Cardiac muscle cell (in vitro differentiated cells and primary cell): ENCODE data around the gene PPIP5K2. TPM values are rescaled to one million over a fixed set of nuclear protein-coding genes. Genes with fewer than 3 reads are reported as not detected.
"Not testable (repeated sequence)": the region's sequence is repeated elsewhere in the genome, so short reads cannot be mapped to it uniquely, and the experiment has no call there.

Experiments
- DNase-seq, 2 donors: peaks; one replicate each; pipeline versions ENCODE4 v3.0.0 to v3.0.0-alpha.2; 2010 to 2017; ENCODE audit warnings: low read depth in 1 of 2, low spot score in 1 of 2
- H3K27ac ChIP-seq: fragments of 200-600 bp; sonication (generic); 2 replicates; pipeline ENCODE4 v1.5.1; 2016
- H3K27me3 ChIP-seq: fragments of 200-600 bp; sonication (generic); 2 replicates; pipeline ENCODE4 v1.6.0; 2016; ENCODE audit warnings: control low read depth
- H3K36me3 ChIP-seq: fragments of 200-600 bp; sonication (generic); 2 replicates; pipeline ENCODE4 v1.5.1; 2016; ENCODE audit warnings: control low read depth
- H3K4me1 ChIP-seq: fragments of 200-600 bp; sonication (generic); 2 replicates; pipeline ENCODE4 v1.8.1; 2017; ENCODE audit warnings: low read depth, mild to moderate bottlenecking, mixed run types
- H3K4me3 ChIP-seq: fragments of 200-600 bp; sonication (generic); 2 replicates; pipeline ENCODE4 v1.5.1; 2016; ENCODE audit warnings: mild to moderate bottlenecking
- H3K9me3 ChIP-seq: fragments of 200-600 bp; sonication (generic); 2 replicates; pipeline ENCODE4 v1.5.1; 2017; ENCODE audit warnings: low read depth, mild to moderate bottlenecking, control low read depth
- CTCF ChIP-seq: IDR thresholded peaks from 2 replicates; pipeline ENCODE4 v1.5.1; 2012; ENCODE audit warnings: low read depth, mild to moderate bottlenecking, low read length
- polyA plus RNA-seq: library from polyadenylated mRNA; unstranded; fragments of >200 nt; fragmentation: Nextera tagmentation; extraction: Ambion mirVana; gene quantifications from 2 replicates; pipeline ENCODE4 v1.2.1, GENCODE V29; 2016
- total RNA-seq: library from RNA; depleted of rRNA; stranded (reverse); fragments of >200 nt; gene quantifications from 2 replicates; pipeline ENCODE4 v1.2.3, GENCODE V29; 2016

The PPIP5K2 gene
- total RNA-seq (15.5 and 28.2 TPM in 2 replicates), polyA plus RNA-seq (27.6 and 42.1 TPM in 2 replicates)

- no peak for TF ChIP-seq CTCF
- DNase-seq = peak; percentile 97 to 99
- H3K36me3 ChIP-seq = no peaks in the 10 kb centered on the region
- H3K4me3 ChIP-seq = peak within 1 kb of the TSS; percentile 84
- peaks cover 14% of the 10 kb centered on the region for H3K4me1 ChIP-seq
- H3K27me3 ChIP-seq = no peaks in the 10 kb centered on the region
- peak within 1 kb of the TSS; percentile 98 for H3K27ac ChIP-seq
- no peaks in the 10 kb centered on the region for H3K9me3 ChIP-seq
These were observed at the start of gene PPIP5K2, which contains the start of gene GIN1 for GRCh38 chr5:103119765-103120606. Gene PPIP5K2 (plus strand): TSS chr5:103120301. CDS start chr5:103129590, 9,289 bp downstream. Gene GIN1 (minus strand): TSS chr5:103120138. CDS start chr5:103108707, 11,431 bp downstream.

GRCh38 chr5:103073500-103073899 is 46.6 kb upstream of the PPIP5K2 start:
- H3K4me3 ChIP-seq, DNase-seq, H3K27ac ChIP-seq, H3K4me1 ChIP-seq, H3K36me3 ChIP-seq, H3K27me3 ChIP-seq, H3K9me3 ChIP-seq: not testable (repeated sequence)

- H3K36me3 ChIP-seq = no peaks in the 10 kb centered on the region
- H3K4me1 ChIP-seq = no peaks in the 10 kb centered on the region
- no peak for DNase-seq
- no peaks in the 10 kb centered on the region for H3K9me3 ChIP-seq
- H3K4me3 ChIP-seq = no peak overlapping the region
- TF ChIP-seq CTCF = no peak
- no peak overlapping the region for H3K27ac ChIP-seq
- no peaks in the 10 kb centered on the region for H3K27me3 ChIP-seq
These were observed 44.7 kb upstream of the PPIP5K2 start for GRCh38 chr5:103075442-103075841.

GRCh38 chr5:103079796-103080195 is 40.3 kb upstream of the PPIP5K2 start:
- no peak overlapping the region for H3K27ac ChIP-seq
- H3K27me3 ChIP-seq = no peaks in the 10 kb centered on the region
- H3K9me3 ChIP-seq = no peaks in the 10 kb centered on the region
- no peaks in the 10 kb centered on the region for H3K4me1 ChIP-seq
- no peaks in the 10 kb centered on the region for H3K36me3 ChIP-seq
- H3K4me3 ChIP-seq = no peak overlapping the region
- no peak for TF ChIP-seq CTCF
- DNase-seq = no peak

GRCh38 chr5:103086547-103086946 is 33.6 kb upstream of the PPIP5K2 start:
- no peaks in the 10 kb centered on the region for H3K4me1 ChIP-seq
- no peaks in the 10 kb centered on the region for H3K27me3 ChIP-seq
- DNase-seq = no peak
- H3K4me3 ChIP-seq = no peak overlapping the region
- H3K9me3 ChIP-seq = no peaks in the 10 kb centered on the region
- no peak overlapping the region for H3K27ac ChIP-seq
- peaks cover 8% of the 10 kb centered on the region for H3K36me3 ChIP-seq
- TF ChIP-seq CTCF = no peak

- peaks cover 8% of the 10 kb centered on the region for H3K36me3 ChIP-seq
- no peak overlapping the region for H3K27ac ChIP-seq
- no peaks in the 10 kb centered on the region for H3K9me3 ChIP-seq
- no peak overlapping the region for H3K4me3 ChIP-seq
- no peaks in the 10 kb centered on the region for H3K27me3 ChIP-seq
- no peak for TF ChIP-seq CTCF
- H3K4me1 ChIP-seq = peaks cover 1% of the 10 kb centered on the region
- DNase-seq = no peak
These were observed 30.8 kb upstream of the PPIP5K2 start for GRCh38 chr5:103089272-103089671.
